AG04449 (cell line): ENCODE results near the gene CTNNA2.

Source experiments
- CTCF ChIA-PET: fragments of 350-600 bp; formaldehyde crosslinking; extraction: SDS; loops from one replicate; lab custom pipeline; 2021; ENCODE audit warnings: antibody characterized with exemption; lab: Yijun Ruan, JAX
- POLR2A ChIA-PET: fragments of 400-600, 350-600 bp; formaldehyde crosslinking; extraction: SDS; loops from one replicate; lab custom pipeline; 2020; ENCODE audit warnings: antibody characterized with exemption, inconsistent platforms; lab: Yijun Ruan, JAX
- DNase-seq: peaks from one replicate; pipeline ENCODE4 v3.0.0-alpha.2; 2010; ENCODE audit warnings: low read depth, low spot score
- H3K4me3 ChIP-seq: 2 replicates; pipeline ENCODE4 v1.5.1; 2011; ENCODE audit warnings: low read depth, mild to moderate bottlenecking, control low read depth, low read length
- CTCF ChIP-seq: IDR thresholded peaks from one replicate; pipeline ENCODE4 v1.5.1; 2011; ENCODE audit warnings: mild to moderate bottlenecking, moderate library complexity, low read length, control low read depth, inconsistent platforms; ENCODE audit not compliant: insufficient read depth; ENCODE audit errors: missing control alignments

The CTNNA2 gene

GRCh38 chr2:80475970-80476369, 963.1 kb downstream of the CTNNA2 start:
- TF ChIP-seq CTCF: no peak
- ChIA-PET CTCF (no interaction called here), POLR2A (no interaction called here)
- no peak for DNase-seq
- no peak overlapping the region for H3K4me3 ChIP-seq

- no peak overlapping the region for H3K4me3 ChIP-seq
- no peak for TF ChIP-seq CTCF
- ChIA-PET CTCF (no interaction called here), POLR2A (no interaction called here)
- DNase-seq: no peak
Observed at GRCh38 chr2:80476535-80477117, 963.8 kb downstream of the CTNNA2 start.

GRCh38 chr2:80482276-80482675, 969.4 kb downstream of the CTNNA2 start:
- CTCF ChIA-PET: no interaction called here
- TF ChIP-seq CTCF: no peak
- POLR2A ChIA-PET: no interaction called here
- no peak for DNase-seq
- no peak overlapping the region for H3K4me3 ChIP-seq

- no peak for DNase-seq
- POLR2A ChIA-PET: no interaction called here
- TF ChIP-seq CTCF: no peak
- CTCF ChIA-PET: interaction anchor here (1.1 to 1.9 kb wide), 2 partner anchors 10 to 164 kb away, joined by 3 to 5 read pairs; no protein-coding TSS in a partner anchor
- H3K4me3 ChIP-seq: no peak overlapping the region
Observed at GRCh38 chr2:80489717-80490116, 976.9 kb downstream of the CTNNA2 start.

- no peak for DNase-seq
- POLR2A ChIA-PET: no interaction called here
- H3K4me3 ChIP-seq: no peak overlapping the region
- no peak for TF ChIP-seq CTCF
- CTCF ChIA-PET: no interaction called here
Observed at GRCh38 chr2:80490964-80491363, 978.1 kb downstream of the CTNNA2 start.

GRCh38 chr2:80496346-80496745, 983.5 kb downstream of the CTNNA2 start:
- no peak for TF ChIP-seq CTCF
- POLR2A ChIA-PET: interaction anchor here (0.6 kb wide), 2 partner anchors 23 to 180 kb away, joined by 3 read pairs; no protein-coding TSS in a partner anchor
- DNase-seq: no peak
- CTCF ChIA-PET: interaction anchor here (0.9 to 8.9 kb wide), 4 partner anchors 171 to 423 kb away, joined by 3 to 240 read pairs (median 10); no protein-coding TSS in a partner anchor
- no peak overlapping the region for H3K4me3 ChIP-seq
